A172 (cell line): ENCODE data around the gene EPM2A. TPM values are rescaled to one million over a fixed set of nuclear protein-coding genes. Genes with fewer than 3 reads are reported as not detected.

Experiments used
- DNase-seq: peaks from one replicate; pipeline ENCODE4 v3.0.0-alpha.2; 2015; ENCODE audit warnings: low spot score
- total RNA-seq: library from RNA; depleted of rRNA; stranded (reverse); fragments of >200 nt; shearing (Covaris generic); gene quantifications from 2 replicates; pipeline ENCODE4 v1.2.3, GENCODE V29; 2014

The EPM2A gene
- total RNA-seq, 1 experiment from 2014 or later: 14.8 TPM

GRCh38 chr6:145673504-145673903 is 61.8 kb downstream of the EPM2A start:
- DNase-seq: no peak

DNA sequence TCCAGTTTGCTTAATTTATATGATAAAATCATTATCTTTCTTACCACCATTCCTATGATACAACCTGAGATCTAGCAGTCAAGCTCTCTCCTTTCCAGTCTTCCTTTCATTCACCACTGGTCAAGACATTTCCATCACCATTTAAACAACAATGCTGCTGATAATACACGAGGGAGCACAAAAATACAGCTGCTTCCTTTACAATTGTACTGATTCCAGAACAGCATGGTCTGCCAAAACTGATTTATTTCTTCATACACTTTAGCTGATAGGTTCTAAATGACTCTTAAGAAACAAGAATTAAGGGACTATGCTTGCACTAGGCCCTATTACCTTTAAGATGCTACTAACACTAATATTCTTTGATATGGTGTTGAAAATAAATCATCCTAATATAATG is 65.0 kb downstream of the EPM2A start:
- no peak for DNase-seq

DNA sequence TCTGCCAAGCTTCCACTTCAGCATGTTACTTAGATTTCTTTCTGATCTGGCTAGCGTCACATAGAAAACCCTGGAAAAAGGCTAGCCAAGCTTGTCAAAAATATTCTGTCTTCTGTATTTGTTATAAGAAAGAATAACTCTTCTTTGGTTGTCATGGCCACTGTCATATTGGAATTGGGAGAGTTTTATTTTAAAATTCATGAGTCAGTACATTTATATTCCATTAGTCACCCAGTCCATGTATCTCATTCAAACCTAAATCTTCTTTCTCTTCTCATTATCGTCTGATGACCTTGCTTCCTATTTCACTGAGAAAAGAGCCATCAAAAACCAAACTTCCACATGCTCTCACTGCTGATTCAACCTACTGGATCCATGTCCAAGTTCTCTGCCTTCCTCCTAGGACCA is 65.7 kb downstream of the EPM2A start:
- peak; percentile 76 for DNase-seq

DNA sequence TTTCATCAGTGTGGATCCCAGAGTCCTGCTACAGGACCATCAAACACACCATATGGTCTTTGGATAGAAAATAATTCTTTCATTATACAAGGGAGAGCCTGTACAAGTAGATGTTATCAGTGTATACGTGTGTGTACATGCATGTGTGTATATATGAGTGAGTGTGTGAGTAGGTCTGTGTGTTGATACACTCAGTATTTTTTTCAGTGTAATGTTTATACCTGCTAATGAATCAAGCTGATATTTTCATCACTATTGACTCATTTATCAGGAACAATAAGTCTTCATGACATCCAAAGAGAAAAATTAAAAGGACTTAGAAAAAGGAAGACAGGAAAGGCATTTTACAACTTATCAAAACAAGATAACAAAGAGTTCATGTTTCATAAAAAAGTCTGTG is 66.5 kb downstream of the EPM2A start:
- DNase-seq: no peak

GRCh38 chr6:145660676-145661075 is 74.6 kb downstream of the EPM2A start:
- DNase-seq: no peak

DNA sequence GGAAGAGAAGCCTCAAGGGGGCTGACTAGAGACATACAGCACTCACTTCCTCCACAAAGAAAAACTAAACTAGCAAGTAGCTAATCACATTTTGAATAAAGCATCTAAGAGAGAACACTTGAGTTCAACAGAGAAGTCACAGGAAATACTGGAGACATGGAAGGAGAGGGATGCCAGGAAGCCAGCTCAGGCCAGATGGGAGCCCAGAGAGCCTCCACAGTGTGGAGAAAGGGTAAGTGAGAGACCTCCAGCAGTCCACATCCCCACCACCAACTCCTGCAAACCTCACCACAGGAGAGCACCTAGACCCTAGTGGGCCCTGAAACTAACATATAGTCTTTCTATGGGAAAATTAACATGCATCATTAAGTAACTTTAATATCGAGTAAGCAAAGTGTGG is 79.2 kb downstream of the EPM2A start:
- no peak for DNase-seq

GRCh38 chr6:145652572-145652971 is 82.7 kb downstream of the EPM2A start:
- no peak for DNase-seq

DNA sequence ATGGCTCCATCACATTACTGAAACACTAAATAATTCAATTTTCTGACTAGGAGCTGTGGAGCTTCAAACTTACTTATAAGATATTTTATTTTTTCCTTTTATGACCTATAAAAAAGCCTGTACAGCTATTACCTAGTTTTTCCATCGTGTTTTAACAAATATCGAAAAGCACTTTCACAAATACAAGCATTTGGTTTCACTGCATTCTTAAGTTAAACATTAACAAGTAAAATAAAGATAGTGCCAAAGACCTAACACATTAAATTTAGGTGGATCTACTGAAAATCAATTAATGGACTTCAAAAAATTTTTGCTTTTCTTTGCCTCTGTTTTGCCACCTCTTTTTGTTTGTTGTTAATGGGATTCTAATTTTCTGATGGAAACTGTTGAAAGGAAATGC is 83.3 kb downstream of the EPM2A start:
- DNase-seq: no peak

- DNase-seq: no peak
These were observed 87.2 kb downstream of the EPM2A start for GRCh38 chr6:145648149-145648548.

GRCh38 chr6:145647602-145648001 is 87.7 kb downstream of the EPM2A start:
- DNase-seq: no peak

DNA sequence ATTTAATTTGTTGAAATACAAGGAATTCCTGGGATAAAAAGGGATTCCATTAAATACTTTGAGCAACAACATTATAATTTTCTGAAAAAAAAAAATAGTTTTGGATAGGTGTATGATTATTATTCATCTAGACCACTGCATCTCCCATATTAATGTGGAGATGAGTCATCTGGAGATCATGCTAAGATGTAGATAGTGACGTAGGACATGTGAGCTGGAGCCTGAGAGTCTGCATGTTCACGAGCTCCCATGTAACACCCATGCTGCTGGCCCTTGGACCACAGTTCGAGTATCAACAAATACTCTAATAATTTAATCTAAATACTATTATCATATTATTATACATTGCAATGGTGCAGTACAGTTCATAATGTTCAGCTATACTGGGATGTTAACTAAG is 91.6 kb downstream of the EPM2A start:
- no peak for DNase-seq

DNA sequence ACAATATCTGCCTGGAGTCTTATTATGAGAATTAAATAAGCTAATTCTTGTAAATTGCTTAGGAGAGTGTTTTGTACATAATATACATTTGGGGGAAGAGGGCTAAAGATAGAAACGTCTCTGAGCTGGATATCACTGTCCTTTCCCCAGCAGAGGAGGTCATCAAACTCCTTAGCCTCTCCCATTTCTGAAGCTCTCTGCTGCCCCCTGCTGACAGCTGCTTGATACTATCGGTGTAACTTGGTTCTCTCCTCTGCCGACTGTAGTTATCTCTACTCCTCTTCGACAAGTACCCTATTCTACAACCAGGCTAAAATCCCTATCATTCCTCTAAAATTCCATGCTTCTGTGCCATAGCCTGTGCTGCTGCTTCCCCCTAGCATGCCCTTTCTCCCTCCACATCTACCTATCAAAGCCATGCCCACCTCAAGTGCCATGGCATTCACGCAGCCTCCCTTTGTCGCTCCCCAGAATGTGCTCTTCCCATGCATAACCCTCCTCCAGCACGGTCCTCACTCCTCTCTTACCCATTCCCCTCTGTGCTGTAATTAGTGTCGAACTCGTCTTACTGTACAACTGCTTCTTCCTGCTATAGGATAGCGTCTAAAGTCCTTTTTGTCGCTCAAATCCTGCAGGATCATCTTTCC is 101.2 kb downstream of the EPM2A start:
- DNase-seq: peak; percentile 75

DNA sequence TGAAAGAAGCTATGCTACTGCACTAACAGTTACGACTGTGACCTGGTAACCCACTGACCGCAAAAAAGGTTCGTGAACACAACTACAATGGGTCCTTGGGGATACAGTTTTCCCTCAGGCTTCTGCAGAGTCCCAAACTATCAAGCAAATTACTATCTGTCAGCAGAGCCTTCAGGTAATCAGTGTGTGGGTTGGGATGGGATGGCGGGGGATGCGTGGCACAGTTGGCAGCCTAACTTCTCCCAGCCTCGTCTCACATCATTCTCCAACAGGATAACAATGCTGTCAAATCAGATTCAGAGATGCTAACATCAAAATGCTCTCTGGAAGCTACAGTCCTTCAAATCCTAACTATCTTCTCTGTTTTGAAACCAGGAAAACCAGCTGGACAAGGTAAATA is 102.3 kb downstream of the EPM2A start:
- DNase-seq: no peak

- DNase-seq: no peak
These were observed 103.9 kb downstream of the EPM2A start for GRCh38 chr6:145631374-145631773.

- DNase-seq: no peak
These were observed 104.7 kb downstream of the EPM2A start for GRCh38 chr6:145630598-145630997.

GRCh38 chr6:145629478-145629877 is 105.8 kb downstream of the EPM2A start:
- no peak for DNase-seq

GRCh38 chr6:145627451-145627850 is 107.9 kb downstream of the EPM2A start:
- DNase-seq: no peak

DNA sequence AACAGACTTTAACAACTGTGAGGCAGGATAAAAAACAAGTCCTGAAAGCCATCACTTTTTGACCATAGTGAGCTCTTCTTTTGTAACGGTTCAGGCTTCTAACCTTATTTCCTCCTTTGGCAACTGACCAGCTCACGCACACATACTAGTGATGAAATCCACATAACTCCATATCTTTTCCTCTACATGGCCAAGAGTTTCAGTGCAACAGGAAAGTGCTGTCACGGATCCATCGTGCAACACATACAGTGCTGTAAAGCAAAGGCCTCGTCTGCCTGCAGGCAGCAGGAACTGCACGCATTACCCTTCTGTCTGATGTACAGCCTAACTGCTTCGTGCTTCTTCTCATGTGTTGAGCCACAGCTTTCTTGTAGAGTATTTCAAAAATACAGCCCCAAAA is 108.5 kb downstream of the EPM2A start:
- DNase-seq: no peak

- DNase-seq: no peak
These were observed 112.1 kb downstream of the EPM2A start for GRCh38 chr6:145623231-145623630.

GRCh38 chr6:145621776-145622175 is 113.5 kb downstream of the EPM2A start:
- DNase-seq: no peak

GRCh38 chr6:145620088-145620487 is 115.2 kb downstream of the EPM2A start:
- no peak for DNase-seq

DNA sequence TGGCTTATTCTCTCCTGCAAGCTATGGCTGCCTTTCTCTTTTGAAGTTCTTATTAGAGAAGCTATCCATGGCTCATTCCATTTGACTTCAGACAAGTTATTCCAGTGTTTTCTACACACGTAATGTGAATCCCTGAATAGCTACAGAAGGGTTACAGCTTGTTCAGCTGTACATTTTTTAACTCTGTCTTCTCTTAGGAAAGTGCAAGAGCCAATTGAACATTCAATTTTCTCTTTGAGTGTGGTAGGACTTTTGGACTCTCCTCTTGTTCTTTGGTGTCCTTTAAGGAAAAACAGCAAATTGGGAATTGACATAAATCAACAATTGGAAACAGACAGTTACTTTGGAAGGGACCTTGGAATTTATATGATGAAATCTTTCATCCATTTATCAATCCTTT is 125.8 kb downstream of the EPM2A start:
- no peak for DNase-seq

- no peak for DNase-seq
These were observed 126.5 kb downstream of the EPM2A start for GRCh38 chr6:145608850-145609249.

DNA sequence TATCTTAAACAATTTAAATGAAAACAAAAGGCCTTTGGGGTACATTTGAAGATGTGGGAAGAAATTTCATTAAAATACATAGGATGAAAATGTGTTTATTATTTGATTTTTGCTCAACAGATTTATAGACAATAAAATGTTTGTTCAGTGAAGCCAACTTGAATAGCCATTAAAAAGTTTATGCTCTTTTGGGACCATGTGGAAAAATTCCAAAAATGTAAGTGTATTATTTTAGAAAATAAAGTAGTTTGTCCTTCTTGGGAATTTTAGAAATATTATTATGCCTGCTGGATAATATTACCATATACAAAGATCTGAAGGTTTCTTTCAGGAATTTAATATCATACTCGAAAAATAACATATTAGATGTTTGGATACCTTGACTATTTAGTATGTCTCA is 131.3 kb downstream of the EPM2A start:
- no peak for DNase-seq
